Endothelial cell of umbilical vein (primary cell): ENCODE measurements around the gene C16orf74. TPM values are rescaled to one million over a fixed set of nuclear protein-coding genes. Genes with fewer than 3 reads are reported as not detected.

Experiments
- BruUV-seq: library from RNA; stranded (reverse); fragments of 400-500 nt; replicated peaks from 2 replicates; lab custom pipeline; 2021; lab: Mats Ljungman, UMichigan
- CTCF ChIA-PET: fragments of 300-600, 350-600 bp; sonication (Branson Sonifier 250); formaldehyde crosslinking; loops from one replicate; lab custom pipeline; 2021; ENCODE audit warnings: antibody characterized with exemption, inconsistent platforms; lab: Charles Lee
- POLR2A ChIA-PET: fragments of 300-600, 350-600 bp; sonication (Branson Sonifier 250); formaldehyde crosslinking; loops from one replicate; lab custom pipeline; 2021; ENCODE audit warnings: antibody characterized with exemption, inconsistent platforms; lab: Charles Lee
- DNase-seq: peaks from one replicate; pipeline ENCODE4 v3.0.0-alpha.2; 2011; ENCODE audit warnings: low read depth, low spot score
- FAIRE-seq: peaks from 2 replicates; lab custom pipeline; 2011; peaks lifted over from hg19 to GRCh38; lab: Jason Lieb, UNC
- H2AFZ ChIP-seq: 2 replicates; pipeline ENCODE4 v1.6.0; 2012; ENCODE audit warnings: low read depth, low read length, control low read depth, inconsistent platforms
- H3K27ac ChIP-seq: 2 replicates; pipeline ENCODE4 v1.5.1; 2011; ENCODE audit warnings: low read depth, mild to moderate bottlenecking, control low read depth, low read length, moderate library complexity; ENCODE audit not compliant: insufficient read depth
- H3K27me3 ChIP-seq, 2 experiments: 2 replicates each; pipeline versions ENCODE4 v1.6.0 to v1.6.1; 2011; ENCODE audit warnings: low read length in 2 of 2, mixed read lengths in 1 of 2; ENCODE audit not compliant: control insufficient read depth in 2 of 2, insufficient read depth in 2 of 2
- H3K36me3 ChIP-seq, 2 experiments: 2 replicates in 1 of 2; 3 replicates in 1 of 2; pipeline ENCODE4 v1.5.1; 2011; ENCODE audit warnings: low read length in 2 of 2, mild to moderate bottlenecking in 1 of 2, moderate library complexity in 1 of 2; ENCODE audit not compliant: control insufficient read depth in 2 of 2, insufficient read depth in 2 of 2; ENCODE audit errors: extremely low read depth in 1 of 2
- H3K4me1 ChIP-seq: 3 replicates; pipeline ENCODE4 v1.5.1; 2011; ENCODE audit warnings: mild to moderate bottlenecking, low read length; ENCODE audit not compliant: control insufficient read depth, insufficient read depth; ENCODE audit errors: extremely low read depth
- H3K4me2 ChIP-seq: 2 replicates; pipeline ENCODE4 v1.6.1; 2011; ENCODE audit warnings: low read length, control low read depth, mixed read lengths; ENCODE audit not compliant: insufficient read depth
- H3K4me3 ChIP-seq, 3 experiments: fragments of 200-600 bp in 1 of 3; sonication (generic), shearing (Covaris generic) in 1 of 3; replicated peaks in 1 of 3; 2 replicates each; pipeline ENCODE4 v1.5.1; 2011 to 2016; ENCODE audit warnings: control low read depth in 3 of 3, low read length in 3 of 3, mild to moderate bottlenecking in 2 of 3, inconsistent platforms in 1 of 3, low read depth in 1 of 3, moderate library complexity in 1 of 3; ENCODE audit not compliant: insufficient read depth in 1 of 3
- H3K79me2 ChIP-seq: 2 replicates; pipeline ENCODE4 v1.6.0; 2012; ENCODE audit warnings: low read length, inconsistent platforms; ENCODE audit not compliant: control insufficient read depth, insufficient read depth
- H3K9ac ChIP-seq: replicated peaks from 2 replicates; pipeline ENCODE3; 2011; ENCODE audit warnings: low read length, control low read depth; ENCODE audit not compliant: insufficient read depth; ENCODE audit errors: extremely low read depth
- H3K9me1 ChIP-seq: replicated peaks from 3 replicates; pipeline ENCODE4 v1.6.0; 2011; ENCODE audit warnings: mild to moderate bottlenecking, low read length; ENCODE audit not compliant: control insufficient read depth, insufficient read depth; ENCODE audit errors: extremely low read depth
- H3K9me3 ChIP-seq: replicated peaks from 2 replicates; pipeline ENCODE4 v1.5.1; 2012; ENCODE audit warnings: low read length, inconsistent platforms; ENCODE audit not compliant: control insufficient read depth, insufficient read depth
- H4K20me1 ChIP-seq: replicated peaks from 2 replicates; pipeline ENCODE3; 2011; ENCODE audit warnings: mild to moderate bottlenecking, low read length; ENCODE audit not compliant: control insufficient read depth, insufficient read depth; ENCODE audit errors: extremely low read depth
- EZH2 ChIP-seq: IDR thresholded peaks from 2 replicates; pipeline ENCODE4 v1.6.1; 2012; ENCODE audit warnings: borderline replicate concordance, low read depth, mild to moderate bottlenecking, moderate library complexity, low read length, inconsistent platforms; ENCODE audit not compliant: severe bottlenecking
- FOS ChIP-seq: IDR thresholded peaks from 2 replicates; pipeline ENCODE4 v1.6.1; 2011; ENCODE audit warnings: mild to moderate bottlenecking, low read length, moderate library complexity, borderline replicate concordance; ENCODE audit not compliant: insufficient read depth
- GATA2 ChIP-seq: IDR thresholded peaks from 2 replicates; pipeline ENCODE4 v1.7.0; 2011; ENCODE audit warnings: low read depth, mild to moderate bottlenecking, moderate library complexity, mixed read lengths, low read length; ENCODE audit not compliant: insufficient read length, insufficient read depth
- JUN ChIP-seq: IDR thresholded peaks from 2 replicates; pipeline ENCODE4 v1.6.1; 2011; ENCODE audit warnings: borderline replicate concordance, low read depth; ENCODE audit not compliant: insufficient read length, insufficient read depth
- MYC ChIP-seq: IDR thresholded peaks from one replicate; pipeline ENCODE4 v1.6.1; 2011; ENCODE audit warnings: mild to moderate bottlenecking, low read depth, low read length
- POLR2A ChIP-seq: IDR thresholded peaks from 2 replicates; pipeline ENCODE4 v1.6.1; 2012; ENCODE audit warnings: low read depth, mild to moderate bottlenecking, control low read depth, low read length
- POLR2AphosphoS5 ChIP-seq: IDR thresholded peaks from 2 replicates; pipeline ENCODE4 v1.6.1; 2012; ENCODE audit warnings: low read depth, mild to moderate bottlenecking, control low read depth, low read length, moderate library complexity; ENCODE audit not compliant: insufficient read depth
- dilution Hi-C: fragments of 300-500 bp; cut with MboI; formaldehyde crosslinking; loops from one replicate; pipeline ENCODE4 v1.15.0; 2019; ENCODE audit warnings: low sequenced_read_pairs; ENCODE audit not compliant: extremely low pct_ligation_motif_present
- intact Hi-C: fragments of 100-400 bp; cut with micrococcal nuclease; formaldehyde crosslinking; loops from one replicate; pipeline ENCODE4 v1.10.0; 2022
- polyA plus RNA-seq, 4 experiments: library from polyadenylated mRNA; depleted of rRNA in 3 of 4; stranded (reverse) in 3 of 4; unstranded in 1 of 4; fragments of >200 nt; gene quantifications; 2 replicates each; pipeline versions ENCODE4 v1.2.1 to v1.2.3, GENCODE V29; 2011 to 2012; ENCODE audit warnings: missing spikeins in 1 of 4
- total RNA-seq: library from RNA; stranded (reverse); gene quantifications from 2 replicates; pipeline ENCODE4 v1.2.3, GENCODE V29; 2021
- TF ChIP-seq, protein P1 (sequence below), 2 donors: IDR thresholded peaks; 1 replicate in 1 of 2; 2 replicates in 1 of 2; pipeline ENCODE4 v1.5.1; 2011; ENCODE audit warnings: low read length in 2 of 2, mild to moderate bottlenecking in 2 of 2, moderate library complexity in 2 of 2, control low read depth in 1 of 2, inconsistent platforms in 1 of 2, low read depth in 1 of 2; ENCODE audit not compliant: insufficient read depth in 1 of 2; ENCODE audit errors: extremely low read depth in 1 of 2
- TF ChIP-seq, protein P2 (sequence below): IDR thresholded peaks from 2 replicates; pipeline ENCODE4 v1.6.1; 2011; ENCODE audit not compliant: insufficient read depth, insufficient read length

C16orf74 gene
- total and polyA plus RNA-seq, 2 donors (not counting 3 experiments of a cell fraction or from before 2014, with no cell fraction given): 12.1 to 38.7 TPM

DNA sequence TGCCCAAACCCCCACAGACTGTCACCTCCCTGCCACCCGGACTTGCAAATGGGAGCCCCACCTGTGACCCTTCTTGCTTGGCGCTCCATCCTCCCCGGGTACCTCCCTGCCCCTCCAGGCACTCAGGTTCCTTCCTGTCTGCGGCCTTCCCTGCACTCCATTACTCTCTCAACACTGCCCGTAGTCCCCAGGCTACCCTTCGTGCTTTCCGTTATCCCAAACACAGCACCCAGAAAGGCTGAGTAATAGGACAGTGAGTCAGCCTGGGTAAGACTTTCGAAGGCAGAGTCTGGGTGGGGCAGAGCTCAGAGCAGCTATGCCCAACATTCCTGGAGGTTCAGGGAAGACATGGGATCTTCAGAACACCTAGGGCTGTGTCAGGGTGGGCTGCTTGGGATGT lies 16.6 kb upstream of the C16orf74 start:
- H2AFZ ChIP-seq: peak overlapping the region; percentile 8
- H3K4me3 ChIP-seq: no peak overlapping the region
- DNase-seq (peak; percentile 60), FAIRE-seq (peak; percentile 98)
- H3K4me1 ChIP-seq: peaks cover 9% of the 10 kb centered on the region
- H3K9ac ChIP-seq: no peak overlapping the region
- intact Hi-C loops (no loop called here), dilution Hi-C loops (no loop called here)
- ChIA-PET POLR2A (no interaction called here), CTCF (interaction anchor here (1.1 to 1.9 kb wide), 3 partner anchors 8 to 108 kb away, joined by 3 to 6 read pairs (median 3); no protein-coding TSS in a partner anchor)
- no peaks in the 10 kb centered on the region for H3K36me3 ChIP-seq
- H3K27ac ChIP-seq: peak overlapping the region; percentile 16
- H3K9me1 ChIP-seq: no peaks in the 10 kb centered on the region
- H3K27me3 ChIP-seq: no peaks in the 10 kb centered on the region
- H3K4me2 ChIP-seq: no peak overlapping the region
- H3K9me3 ChIP-seq: no peaks in the 10 kb centered on the region
- no TSS peak for BruUV-seq
- TF ChIP-seq GATA2 (no peak), MYC (no peak), POLR2A (no peak), POLR2AphosphoS5 (peak; percentile 14), JUN (peak; percentile 6), FOS (peak; percentile 92), EZH2 (no peak)
- TF ChIP-seq, protein P1, sequence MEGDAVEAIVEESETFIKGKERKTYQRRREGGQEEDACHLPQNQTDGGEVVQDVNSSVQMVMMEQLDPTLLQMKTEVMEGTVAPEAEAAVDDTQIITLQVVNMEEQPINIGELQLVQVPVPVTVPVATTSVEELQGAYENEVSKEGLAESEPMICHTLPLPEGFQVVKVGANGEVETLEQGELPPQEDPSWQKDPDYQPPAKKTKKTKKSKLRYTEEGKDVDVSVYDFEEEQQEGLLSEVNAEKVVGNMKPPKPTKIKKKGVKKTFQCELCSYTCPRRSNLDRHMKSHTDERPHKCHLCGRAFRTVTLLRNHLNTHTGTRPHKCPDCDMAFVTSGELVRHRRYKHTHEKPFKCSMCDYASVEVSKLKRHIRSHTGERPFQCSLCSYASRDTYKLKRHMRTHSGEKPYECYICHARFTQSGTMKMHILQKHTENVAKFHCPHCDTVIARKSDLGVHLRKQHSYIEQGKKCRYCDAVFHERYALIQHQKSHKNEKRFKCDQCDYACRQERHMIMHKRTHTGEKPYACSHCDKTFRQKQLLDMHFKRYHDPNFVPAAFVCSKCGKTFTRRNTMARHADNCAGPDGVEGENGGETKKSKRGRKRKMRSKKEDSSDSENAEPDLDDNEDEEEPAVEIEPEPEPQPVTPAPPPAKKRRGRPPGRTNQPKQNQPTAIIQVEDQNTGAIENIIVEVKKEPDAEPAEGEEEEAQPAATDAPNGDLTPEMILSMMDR (IDR thresholded peaks at IDR 0.05; ENCODE audit: extremely low read depth in 1 of 2, insufficient read depth in 1 of 2, low read depth in 1 of 2, low read length in 2 of 2): no peak
- TF ChIP-seq, protein P2, sequence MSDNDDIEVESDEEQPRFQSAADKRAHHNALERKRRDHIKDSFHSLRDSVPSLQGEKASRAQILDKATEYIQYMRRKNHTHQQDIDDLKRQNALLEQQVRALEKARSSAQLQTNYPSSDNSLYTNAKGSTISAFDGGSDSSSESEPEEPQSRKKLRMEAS: no peak
- H3K79me2 ChIP-seq: no peaks in the 10 kb centered on the region
- no peaks in the 10 kb centered on the region for H4K20me1 ChIP-seq
